Kidney (tissue), 14 donors: ENCODE results near the gene BCAS4. TPM values are rescaled to one million over a fixed set of nuclear protein-coding genes. Genes with fewer than 3 reads are reported as not detected.

Source experiments
- DNase-seq, 5 donors: peaks; one replicate each; pipeline ENCODE4 v3.0.0-alpha.2; 2013 to 2020
- FAIRE-seq: peaks from 2 replicates; lab custom pipeline; 2012; peaks lifted over from hg19 to GRCh38; lab: Jason Lieb, UNC
- H3K27ac ChIP-seq, 2 donors: one replicate each; pipeline ENCODE4 v1.7.0; 2013; ENCODE audit warnings: low read depth in 2 of 2, low read length in 2 of 2, inconsistent platforms in 1 of 2
- H3K27me3 ChIP-seq: one replicate; pipeline ENCODE4 v1.7.1; 2013; ENCODE audit warnings: low read length, inconsistent platforms; ENCODE audit not compliant: control insufficient read depth, insufficient read depth
- H3K36me3 ChIP-seq, 3 donors: one replicate each; pipeline versions ENCODE4 v1.7.0 to v1.7.1; 2013; ENCODE audit warnings: low read length in 3 of 3, control low read depth in 1 of 3, inconsistent platforms in 1 of 3; ENCODE audit not compliant: insufficient read depth in 3 of 3, control insufficient read depth in 2 of 3
- H3K4me1 ChIP-seq, 3 donors: one replicate each; pipeline versions ENCODE4 v1.7.0 to v1.7.1; 2013; ENCODE audit warnings: low read length in 3 of 3, inconsistent platforms in 1 of 3, low read depth in 1 of 3; ENCODE audit not compliant: control insufficient read depth in 2 of 3, insufficient read depth in 2 of 3
- H3K4me3 ChIP-seq, 3 donors: one replicate each; pipeline versions ENCODE4 v1.7.0 to v1.8.1; 2013; ENCODE audit warnings: low read length in 3 of 3, control low read depth in 1 of 3, inconsistent platforms in 1 of 3
- H3K9ac ChIP-seq, 3 donors: one replicate each; pipeline versions ENCODE4 v1.7.0 to v1.7.1; 2013; ENCODE audit warnings: low read length in 3 of 3, control low read depth in 1 of 3, inconsistent platforms in 1 of 3
- H3K9me3 ChIP-seq, 3 donors: one replicate each; pipeline versions ENCODE4 v1.7.0 to v1.7.1; 2013; ENCODE audit warnings: low read length in 3 of 3, control low read depth in 1 of 3, inconsistent platforms in 1 of 3; ENCODE audit not compliant: control insufficient read depth in 2 of 3, insufficient read depth in 1 of 3
- intact Hi-C: fragments of 100-400 bp; cut with DNase I; formaldehyde crosslinking; loops from one replicate; pipeline ENCODE4 v1.11.1; 2022
- polyA plus RNA-seq: library from polyadenylated mRNA; stranded (reverse); fragments of 350-450 nt; fragmentation: Illumina TruSeq; extraction: RNeasy Lipid Tissue Mini Kit (QIAGEN cat#74804); gene quantifications from one replicate; pipeline ENCODE4 v1.2.3, GENCODE V29; 2014; ENCODE audit warnings: low read depth, low replicate concordance; ENCODE audit not compliant: insufficient read depth
- total RNA-seq: library from RNA; stranded (reverse); fragmentation: NEBNext Ultra II Directional; extraction: Animal tissue kit (Norgen Biotek cat#: 25700); gene quantifications from one replicate; pipeline ENCODE4 v1.2.1, GENCODE V29; 2021
- TF ChIP-seq, protein P1 (sequence below): IDR thresholded peaks from 3 replicates; pipeline ENCODE4 v1.5.1; 2012; ENCODE audit warnings: mild to moderate bottlenecking, moderate library complexity, borderline replicate concordance; ENCODE audit not compliant: insufficient read depth; ENCODE audit errors: extremely low read depth
- donor health status: control.
- donor health status: control.
- donor health status: control.
- donor health status: control.
- donor health status: control.
- donor health status: DM: yes; HTN: yes; CAD: no.
- donor health status: Normal renal cell carcinoma (clear cell type).

Gene BCAS4
- total and polyA plus RNA-seq, 2 donors from 2014 or later: 10.6 to 17.1 TPM

DNA sequence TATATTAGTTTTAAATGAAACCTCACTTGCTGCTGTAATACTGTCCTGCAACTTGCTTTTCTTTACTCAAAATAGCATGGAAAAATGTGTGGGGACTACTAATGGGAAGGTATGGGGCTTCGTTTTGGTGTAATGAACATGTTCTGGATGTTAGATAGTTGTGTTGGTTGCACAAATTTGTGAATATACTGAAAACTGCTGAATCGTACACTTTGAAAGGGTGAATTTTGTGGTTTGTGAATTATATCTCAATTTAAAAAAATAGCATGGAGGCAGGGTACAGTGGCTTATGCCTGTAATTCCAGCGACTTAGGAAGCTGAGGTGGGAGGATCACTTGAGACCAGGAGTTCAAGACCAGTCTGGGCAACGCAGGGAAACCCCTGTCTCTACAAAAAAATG lies 2.3 kb downstream of the BCAS4 start:
- no peak overlapping the region for H3K4me3 ChIP-seq
- H3K36me3 ChIP-seq: no peaks in the 10 kb centered on the region
- no peak for FAIRE-seq
- H3K27ac ChIP-seq: no peak overlapping the region
- peaks cover 0 to 3% (median 0%) of the 10 kb centered on the region in 3 donors for H3K4me1 ChIP-seq
- no peak for DNase-seq
- H3K9me3 ChIP-seq: no peaks in the 10 kb centered on the region
- no peak overlapping the region for H3K9ac ChIP-seq
- TF ChIP-seq, protein P1, sequence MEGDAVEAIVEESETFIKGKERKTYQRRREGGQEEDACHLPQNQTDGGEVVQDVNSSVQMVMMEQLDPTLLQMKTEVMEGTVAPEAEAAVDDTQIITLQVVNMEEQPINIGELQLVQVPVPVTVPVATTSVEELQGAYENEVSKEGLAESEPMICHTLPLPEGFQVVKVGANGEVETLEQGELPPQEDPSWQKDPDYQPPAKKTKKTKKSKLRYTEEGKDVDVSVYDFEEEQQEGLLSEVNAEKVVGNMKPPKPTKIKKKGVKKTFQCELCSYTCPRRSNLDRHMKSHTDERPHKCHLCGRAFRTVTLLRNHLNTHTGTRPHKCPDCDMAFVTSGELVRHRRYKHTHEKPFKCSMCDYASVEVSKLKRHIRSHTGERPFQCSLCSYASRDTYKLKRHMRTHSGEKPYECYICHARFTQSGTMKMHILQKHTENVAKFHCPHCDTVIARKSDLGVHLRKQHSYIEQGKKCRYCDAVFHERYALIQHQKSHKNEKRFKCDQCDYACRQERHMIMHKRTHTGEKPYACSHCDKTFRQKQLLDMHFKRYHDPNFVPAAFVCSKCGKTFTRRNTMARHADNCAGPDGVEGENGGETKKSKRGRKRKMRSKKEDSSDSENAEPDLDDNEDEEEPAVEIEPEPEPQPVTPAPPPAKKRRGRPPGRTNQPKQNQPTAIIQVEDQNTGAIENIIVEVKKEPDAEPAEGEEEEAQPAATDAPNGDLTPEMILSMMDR: no peak
- H3K27me3 ChIP-seq: no peaks in the 10 kb centered on the region
- intact Hi-C loops: loop anchor here (10.0 kb wide), 1 partner anchor 128 kb away; no protein-coding TSS in a partner anchor

DNA sequence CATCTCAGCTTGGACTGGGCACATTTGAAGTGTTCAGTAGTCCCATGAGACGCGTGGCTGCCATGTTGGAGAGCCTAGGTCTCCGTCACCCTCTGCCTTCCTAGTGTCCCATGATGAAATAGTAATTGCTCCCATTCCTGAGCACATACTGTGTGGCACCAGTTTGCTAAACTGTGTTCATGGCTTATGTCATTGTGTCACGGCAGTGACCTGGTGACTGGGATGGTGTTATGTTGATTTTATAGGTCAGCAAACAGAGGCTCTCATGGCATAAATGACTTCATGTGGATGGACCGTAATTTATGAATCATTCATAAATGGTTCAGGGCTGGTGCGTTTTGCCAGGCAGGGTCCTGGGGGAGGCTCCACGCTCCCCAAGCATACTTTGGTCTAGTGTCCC lies 3.8 kb downstream of the BCAS4 start:
- no peak for FAIRE-seq
- TF ChIP-seq, protein P1: no peak
- H3K4me3 ChIP-seq: no peak overlapping the region
- intact Hi-C loops: loop anchor here (10.0 kb wide), 1 partner anchor 126 kb away; no protein-coding TSS in a partner anchor
- peak overlapping the region; percentile 20 to 32 for H3K27ac ChIP-seq
- no peaks in the 10 kb centered on the region for H3K9me3 ChIP-seq
- no peaks in the 10 kb centered on the region for H3K27me3 ChIP-seq
- H3K4me1 ChIP-seq: peaks cover 0 to 3% (median 0%) of the 10 kb centered on the region in 3 donors
- peak overlapping the region in 1 of 3 donors; percentile 51 for H3K9ac ChIP-seq
- H3K36me3 ChIP-seq: no peaks in the 10 kb centered on the region
- no peak for DNase-seq

DNA sequence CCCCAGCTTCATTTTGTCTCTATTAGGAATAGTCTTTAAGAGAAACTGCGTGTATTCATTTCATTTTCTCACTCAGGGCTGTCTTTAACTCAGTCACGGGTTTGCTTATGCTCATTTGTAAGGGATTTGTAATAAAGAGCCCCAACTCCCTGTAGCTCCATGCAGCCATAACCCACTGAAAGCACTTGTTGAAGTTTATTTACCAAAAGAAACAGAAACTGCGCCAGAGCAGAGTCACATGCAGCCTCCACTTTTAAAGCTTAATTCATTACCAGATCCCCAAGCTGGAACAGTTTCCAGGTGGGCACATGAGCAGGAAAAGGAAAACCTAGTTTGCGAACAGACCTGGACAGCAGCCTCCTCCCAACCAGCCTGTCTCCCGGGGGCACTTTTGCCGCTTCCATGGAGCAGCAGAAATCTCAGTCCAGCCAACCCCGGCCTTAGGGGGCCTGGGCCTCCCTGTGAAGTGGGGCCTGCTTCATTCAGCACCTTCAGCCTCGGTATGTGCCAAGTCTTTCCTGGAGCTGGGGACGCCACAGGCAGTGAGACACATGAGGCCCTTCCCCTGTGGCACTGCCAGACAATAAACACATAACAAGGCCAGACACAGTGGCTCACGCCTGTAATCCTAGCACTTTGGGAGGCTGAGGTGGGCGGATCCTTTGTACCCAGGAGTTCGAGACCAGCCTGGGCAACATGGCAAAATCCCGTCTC lies 4.5 kb downstream of the BCAS4 start:
- Histone ChIP-seq H3K36me3 (no peaks in the 10 kb centered on the region), H3K4me3 (no peak overlapping the region), H3K27me3 (no peaks in the 10 kb centered on the region), H3K27ac (peak overlapping the region; percentile 20 to 32), H3K9me3 (no peaks in the 10 kb centered on the region), H3K9ac (peak overlapping the region in 1 of 3 donors; percentile 51), H3K4me1 (peaks cover 0 to 3% (median 0%) of the 10 kb centered on the region in 3 donors)
- intact Hi-C loops: loop anchor here (10.0 kb wide), 1 partner anchor 125 kb away; no protein-coding TSS in a partner anchor
- TF ChIP-seq, protein P1: no peak
- DNase-seq (no peak), FAIRE-seq (no peak)
